ENCODE results near the gene PLGLB1.
"Not testable (repeated sequence)": the region's sequence is repeated elsewhere in the genome, so short reads cannot be mapped to it uniquely, and the experiment has no call there.

GRCh38 chr2:87025927-87026326, 4.3 kb upstream of the PLGLB1 start:
- TF ChIP-seq CTCF (IDR thresholded peaks at IDR 0.05); POLR2AphosphoS5 (IDR thresholded peaks at IDR 0.05; ENCODE audit: low read depth, low read length); SIN3A (IDR thresholded peaks at IDR 0.05; ENCODE audit: borderline replicate concordance, insufficient read depth, low read depth, low read length): not testable (repeated sequence)
